Natural killer cell (primary cell): ENCODE measurements around the gene FOCAD. TPM values are rescaled to one million over a fixed set of nuclear protein-coding genes. Genes with fewer than 3 reads are reported as not detected.

Experiments used
- ATAC-seq, 3 donors: fragments of 150-1000 bp in 2 of 3; fragments of 200-7000 bp in 1 of 3; cut with Tn5 transposase; 1 replicate in 1 of 3; 2 replicates in 2 of 3; pipeline ENCODE4 v1.10.0; 2021; ENCODE audit warnings: mild to moderate bottlenecking in 2 of 3, moderate library complexity in 2 of 3
- DNase-seq, 2 donors: peaks; one replicate each; pipeline versions ENCODE4 v3.0.0 to v3.0.0-alpha.2; 2013 to 2021; ENCODE audit warnings: mixed read lengths in 1 of 2
- H3K27ac ChIP-seq: one replicate; pipeline ENCODE4 v1.5.1; 2013; ENCODE audit warnings: mild to moderate bottlenecking, low read length
- H3K27me3 ChIP-seq: one replicate; pipeline ENCODE4 v1.6.1; 2013; ENCODE audit warnings: low read length; ENCODE audit not compliant: control insufficient read depth, insufficient read depth
- H3K36me3 ChIP-seq: one replicate; pipeline ENCODE4 v1.6.1; 2013; ENCODE audit warnings: low read length; ENCODE audit not compliant: control insufficient read depth, insufficient read depth
- H3K4me1 ChIP-seq: one replicate; pipeline ENCODE4 v1.6.1; 2013; ENCODE audit warnings: low read length; ENCODE audit not compliant: control insufficient read depth, insufficient read depth
- H3K4me3 ChIP-seq: one replicate; pipeline ENCODE4 v1.5.1; 2013; ENCODE audit warnings: low read length
- H3K9me3 ChIP-seq: one replicate; pipeline ENCODE4 v1.6.1; 2013; ENCODE audit warnings: low read length; ENCODE audit not compliant: control insufficient read depth, insufficient read depth
- H3K27ac Mint-ChIP-seq, 2 donors: one replicate each; pipeline ENCODE4 v1.8.0; 2022; ENCODE audit warnings: mild to moderate bottlenecking in 2 of 2, mixed read lengths in 2 of 2, moderate library complexity in 1 of 2
- H3K27me3 Mint-ChIP-seq, 2 donors: one replicate each; pipeline ENCODE4 v1.8.0; 2022; ENCODE audit warnings: low read depth in 2 of 2, mixed read lengths in 2 of 2
- H3K36me3 Mint-ChIP-seq: one replicate; pipeline ENCODE4 v1.8.0; 2022; ENCODE audit warnings: mixed read lengths
- H3K4me1 Mint-ChIP-seq, 2 donors: one replicate each; pipeline ENCODE4 v1.8.0; 2022; ENCODE audit warnings: mixed read lengths in 2 of 2
- H3K4me3 Mint-ChIP-seq: one replicate; pipeline ENCODE4 v1.8.0; 2022; ENCODE audit warnings: mild to moderate bottlenecking, moderate library complexity, mixed read lengths
- H3K9me3 Mint-ChIP-seq, 2 donors: one replicate each; pipeline ENCODE4 v1.8.0; 2022; ENCODE audit warnings: mixed read lengths in 2 of 2
- CTCF ChIP-seq: fragments of 200-600 bp; IDR thresholded peaks from one replicate; pipeline ENCODE4 v1.8.0; 2022; ENCODE audit warnings: antibody characterized with exemption
- WGBS: methylation state at CpG from one replicate; pipeline ENCODE4 v1.1.7; 2013; ENCODE audit warnings: missing lambda C conversion rate; ENCODE audit not compliant: insufficient coverage; 5-methylcytosine and 5-hydroxymethylcytosine counted together
- intact Hi-C: fragments of 100-400 bp; cut with micrococcal nuclease; formaldehyde crosslinking; loops from one replicate; pipeline ENCODE4 v1.14.2; 2022
- total RNA-seq, 4 donors: library from RNA; stranded (reverse); fragments of 120-200 nt in 1 of 4; gene quantifications; one replicate each; pipeline versions ENCODE4 v1.2.3 to v1.2.4, GENCODE V29; 2013 to 2022

The FOCAD gene
- total RNA-seq, 3 donors from 2014 or later (not counting 1 experiment from before 2014, with no cell fraction given): 15.1 to 27.6 (median 18.8) TPM

GRCh38 chr9:20692554-20692953 lies 8.5 kb downstream of the FOCAD start:
- H3K4me3 Mint-ChIP-seq: no peak overlapping the region
- 56% methylated on average over 5 of the region's 5 CpGs for WGBS

GRCh38 chr9:20693068-20693467 lies 9.0 kb downstream of the FOCAD start:
- Mint-ChIP-seq H3K4me3 (no peak overlapping the region), H3K4me1 (peaks cover 11 to 17% of the 10 kb centered on the region in 2 donors), H3K9me3 (no peaks in the 10 kb centered on the region), H3K27ac (no peak overlapping the region), H3K36me3 (no peaks in the 10 kb centered on the region), H3K27me3 (no peaks in the 10 kb centered on the region)
- H3K27ac ChIP-seq: no peak overlapping the region
- no peaks in the 10 kb centered on the region for H3K36me3 ChIP-seq
- 91% methylated on average over 4 of the region's 4 CpGs for WGBS
- no peak for TF ChIP-seq CTCF
- H3K9me3 ChIP-seq: no peaks in the 10 kb centered on the region
- H3K4me1 ChIP-seq: no peaks in the 10 kb centered on the region
- ATAC-seq (no peak), DNase-seq (no peak)
- intact Hi-C loops: no loop called here
- no peaks in the 10 kb centered on the region for H3K27me3 ChIP-seq
- no peak overlapping the region for H3K4me3 ChIP-seq

More at GRCh38 chr9:20692554-20692953, 8.5 kb downstream of the FOCAD start:
- Histone ChIP-seq H3K27me3 (no peaks in the 10 kb centered on the region), H3K36me3 (no peaks in the 10 kb centered on the region), H3K27ac (no peak overlapping the region), H3K4me1 (no peaks in the 10 kb centered on the region), H3K4me3 (no peak overlapping the region), H3K9me3 (no peaks in the 10 kb centered on the region)
- no peak overlapping the region for H3K27ac Mint-ChIP-seq
- no peaks in the 10 kb centered on the region for H3K9me3 Mint-ChIP-seq
- ATAC-seq (peak in 1 of 3 donors; percentile 58), DNase-seq (no peak)
- no peaks in the 10 kb centered on the region for H3K27me3 Mint-ChIP-seq
- H3K36me3 Mint-ChIP-seq: no peaks in the 10 kb centered on the region
- H3K4me1 Mint-ChIP-seq: peaks cover 11 to 17% of the 10 kb centered on the region in 2 donors
- TF ChIP-seq CTCF: no peak
- intact Hi-C loops: no loop called here

GRCh38 chr9:20694248-20694647 lies 10.2 kb downstream of the FOCAD start:
- Mint-ChIP-seq H3K9me3 (no peaks in the 10 kb centered on the region), H3K4me3 (no peak overlapping the region), H3K36me3 (no peaks in the 10 kb centered on the region), H3K27me3 (no peaks in the 10 kb centered on the region), H3K4me1 (peaks cover 17 to 21% of the 10 kb centered on the region in 2 donors), H3K27ac (no peak overlapping the region)
- DNase-seq (no peak), ATAC-seq (no peak)
- H3K27ac ChIP-seq: no peak overlapping the region
- H3K4me3 ChIP-seq: no peak overlapping the region
- intact Hi-C loops: no loop called here
- TF ChIP-seq CTCF: no peak
- H3K36me3 ChIP-seq: no peaks in the 10 kb centered on the region
- no peaks in the 10 kb centered on the region for H3K27me3 ChIP-seq
- H3K4me1 ChIP-seq: no peaks in the 10 kb centered on the region
- H3K9me3 ChIP-seq: no peaks in the 10 kb centered on the region

GRCh38 chr9:20697021-20697719 lies 13.1 kb downstream of the FOCAD start:
- no peak overlapping the region for H3K4me3 ChIP-seq
- ATAC-seq: no peak
- WGBS: 100% methylated on average over 2 of the region's 3 CpGs
- no peak for TF ChIP-seq CTCF
- no peaks in the 10 kb centered on the region for H3K27me3 ChIP-seq
- Mint-ChIP-seq H3K36me3 (no peaks in the 10 kb centered on the region), H3K27ac (no peak overlapping the region), H3K27me3 (no peaks in the 10 kb centered on the region), H3K4me3 (no peak overlapping the region), H3K4me1 (peaks cover 17 to 26% of the 10 kb centered on the region in 2 donors), H3K9me3 (no peaks in the 10 kb centered on the region)
- H3K27ac ChIP-seq: no peak overlapping the region
- no peaks in the 10 kb centered on the region for H3K9me3 ChIP-seq
- intact Hi-C loops: no loop called here
- no peaks in the 10 kb centered on the region for H3K36me3 ChIP-seq
- no peaks in the 10 kb centered on the region for H3K4me1 ChIP-seq
- DNase-seq: no peak
